Thoracic aorta (tissue), 2 donors: ENCODE results near the gene PEF1. TPM values are rescaled to one million over a fixed set of nuclear protein-coding genes. Genes with fewer than 3 reads are reported as not detected.

Experiments
- ATAC-seq: fragments of 150-250 bp; one replicate; pipeline ENCODE4 v1.8.0; 2017; ENCODE audit warnings: low read depth; ENCODE audit not compliant: insufficient number of reproducible peaks, low FRiP score
- DNase-seq: peaks from one replicate; pipeline ENCODE4 v3.0.0-alpha.2; 2020; ENCODE audit warnings: low spot score
- H3K27ac ChIP-seq, 2 donors: fragments of 200-600 bp; sonication (generic); 1 replicate in 1 of 2; 2 replicates in 1 of 2; pipeline ENCODE4 v1.5.1; 2016; ENCODE audit warnings: mild to moderate bottlenecking in 2 of 2, moderate library complexity in 2 of 2
- H3K27me3 ChIP-seq: fragments of 200-600 bp; sonication (generic); replicated peaks from 2 replicates; pipeline ENCODE4 v1.6.0; 2016; ENCODE audit warnings: mild to moderate bottlenecking; ENCODE audit not compliant: insufficient read depth
- H3K36me3 ChIP-seq: fragments of 200-600 bp; sonication (generic); one replicate; pipeline ENCODE4 v1.5.1; 2016
- H3K4me1 ChIP-seq, 2 donors: fragments of 200-600 bp; sonication (generic); 1 replicate in 1 of 2; 2 replicates in 1 of 2; pipeline versions ENCODE4 v1.5.1 to v1.6.0; 2016; ENCODE audit warnings: low read depth in 2 of 2, mild to moderate bottlenecking in 1 of 2; ENCODE audit not compliant: control insufficient read depth in 1 of 2
- H3K4me3 ChIP-seq: fragments of 200-600 bp; sonication (generic); 2 replicates; pipeline ENCODE4 v1.5.1; 2016; ENCODE audit warnings: mild to moderate bottlenecking
- H3K9me3 ChIP-seq: fragments of 200-600 bp; sonication (generic); 2 replicates; pipeline ENCODE4 v1.5.1; 2016
- CTCF ChIP-seq: fragments of 200-600 bp; sonication (generic); IDR thresholded peaks from one replicate; pipeline ENCODE4 v1.5.1; 2019; ENCODE audit warnings: antibody characterized with exemption
- total RNA-seq, 2 donors: library from RNA; depleted of rRNA; stranded (reverse); fragments of >200 nt; gene quantifications; one replicate each; pipeline versions ENCODE4 v1.1.0 to v1.2.3, GENCODE V29; 2016

Gene PEF1
- total RNA-seq, 2 donors from 2014 or later: 69.2 to 99.5 TPM

- Histone ChIP-seq H3K27ac (no peak overlapping the region), H3K9me3 (no peaks in the 10 kb centered on the region), H3K36me3 (peaks cover 28% of the 10 kb centered on the region), H3K27me3 (no peaks in the 10 kb centered on the region), H3K4me1 (peaks cover under 1 to 33% of the 10 kb centered on the region in 2 donors), H3K4me3 (no peak overlapping the region)
- ATAC-seq (no peak), DNase-seq (no peak)
- TF ChIP-seq CTCF: no peak
Observed at GRCh38 chr1:31677949-31678348, 33.3 kb upstream of the PEF1 start.

GRCh38 chr1:31677401-31677800 lies 32.7 kb upstream of the PEF1 start:
- no peaks in the 10 kb centered on the region for H3K27me3 ChIP-seq
- H3K9me3 ChIP-seq: no peaks in the 10 kb centered on the region
- TF ChIP-seq CTCF: no peak
- no peak overlapping the region for H3K4me3 ChIP-seq
- ATAC-seq (no peak), DNase-seq (no peak)
- H3K36me3 ChIP-seq: peaks cover 27% of the 10 kb centered on the region
- H3K27ac ChIP-seq: no peak overlapping the region
- peaks cover 4 to 38% of the 10 kb centered on the region in 2 donors for H3K4me1 ChIP-seq

GRCh38 chr1:31675756-31676155 lies 31.1 kb upstream of the PEF1 start:
- Histone ChIP-seq H3K27me3 (no peaks in the 10 kb centered on the region), H3K27ac (no peak overlapping the region), H3K36me3 (peaks cover 25% of the 10 kb centered on the region), H3K4me1 (peaks cover 4 to 40% of the 10 kb centered on the region in 2 donors), H3K9me3 (no peaks in the 10 kb centered on the region), H3K4me3 (no peak overlapping the region)
- no peak for TF ChIP-seq CTCF
- ATAC-seq: no peak
- no peak for DNase-seq

- Histone ChIP-seq H3K27me3 (no peaks in the 10 kb centered on the region), H3K4me3 (no peak overlapping the region), H3K4me1 (peaks cover 9 to 42% of the 10 kb centered on the region in 2 donors), H3K27ac (no peak overlapping the region), H3K9me3 (no peaks in the 10 kb centered on the region), H3K36me3 (peaks cover 19% of the 10 kb centered on the region)
- DNase-seq: no peak
- no peak for TF ChIP-seq CTCF
- no peak for ATAC-seq
Observed at GRCh38 chr1:31675161-31675560, 30.5 kb upstream of the PEF1 start.

GRCh38 chr1:31674626-31675025 lies 29.9 kb upstream of the PEF1 start:
- ATAC-seq (no peak), DNase-seq (no peak)
- Histone ChIP-seq H3K4me1 (peaks cover 9 to 47% of the 10 kb centered on the region in 2 donors), H3K27ac (no peak overlapping the region), H3K9me3 (no peaks in the 10 kb centered on the region), H3K27me3 (no peaks in the 10 kb centered on the region), H3K36me3 (peaks cover 13% of the 10 kb centered on the region), H3K4me3 (no peak overlapping the region)
- TF ChIP-seq CTCF: no peak
